GM23338 (cell line): Measurements from ENCODE around the gene IL18R1. TPM values are rescaled to one million over a fixed set of nuclear protein-coding genes. Genes with fewer than 3 reads are reported as not detected.

Experiments
- ATAC-seq: fragments of 200-7000 bp; cut with Tn5 transposase; 3 replicates; pipeline ENCODE4 v1.9.1; 2020
- DNase-seq: peaks from one replicate; pipeline ENCODE4 v3.0.0-alpha.2; 2015; ENCODE audit warnings: low spot score
- H2AFZ ChIP-seq: fragments of 200-600 bp; sonication (generic); 2 replicates; pipeline ENCODE4 v1.8.0; 2016; ENCODE audit warnings: antibody characterized with exemption, mild to moderate bottlenecking, moderate library complexity
- H3F3A ChIP-seq: fragments of 200-600 bp; sonication (generic); replicated peaks from 2 replicates; pipeline ENCODE4 v1.8.0; 2017; ENCODE audit warnings: antibody characterized with exemption, mixed run types, low read depth
- H3K27ac ChIP-seq: fragments of 200-600 bp; sonication (generic); 2 replicates; pipeline ENCODE4 v1.6.1; 2016; ENCODE audit warnings: low read depth
- H3K27me3 ChIP-seq: fragments of 200-600 bp; sonication (generic); 2 replicates; pipeline ENCODE4 v1.8.0; 2016; ENCODE audit warnings: mild to moderate bottlenecking, mixed run types, moderate library complexity; ENCODE audit not compliant: insufficient read depth
- H3K36me3 ChIP-seq: fragments of 200-600 bp; sonication (generic); 2 replicates; pipeline ENCODE4 v1.8.0; 2016; ENCODE audit warnings: mild to moderate bottlenecking; ENCODE audit not compliant: insufficient read depth
- H3K4me1 ChIP-seq: fragments of 200-600 bp; sonication (generic); 2 replicates; pipeline ENCODE4 v1.8.0; 2016; ENCODE audit warnings: mild to moderate bottlenecking, moderate library complexity; ENCODE audit not compliant: insufficient read depth
- H3K4me2 ChIP-seq: fragments of 200-600 bp; sonication (generic); 2 replicates; pipeline ENCODE4 v1.7.1; 2017; ENCODE audit warnings: mixed run types
- H3K4me3 ChIP-seq: fragments of 200-600 bp; sonication (generic); 2 replicates; pipeline ENCODE4 v1.6.1; 2016; ENCODE audit warnings: mixed run types
- H3K79me2 ChIP-seq: fragments of 200-600 bp; sonication (generic); replicated peaks from 2 replicates; pipeline ENCODE4 v1.8.0; 2017; ENCODE audit warnings: mild to moderate bottlenecking; ENCODE audit not compliant: insufficient read depth
- H3K9me2 ChIP-seq: fragments of 200-600 bp; sonication (generic); 2 replicates; pipeline ENCODE4 v1.8.0; 2017; ENCODE audit not compliant: insufficient read depth
- H4K20me1 ChIP-seq: fragments of 200-600 bp; sonication (generic); replicated peaks from 2 replicates; pipeline ENCODE4 v1.8.0; 2017; ENCODE audit warnings: mild to moderate bottlenecking; ENCODE audit not compliant: insufficient read depth
- H3K27ac Mint-ChIP-seq: 2 replicates; pipeline ENCODE4 v1.8.0; 2020; ENCODE audit warnings: inconsistent platforms, mild to moderate bottlenecking, moderate library complexity, mixed read lengths
- H3K27me3 Mint-ChIP-seq: 3 replicates; pipeline ENCODE4 v1.8.0; 2022; ENCODE audit warnings: low read depth, mild to moderate bottlenecking, moderate library complexity, mixed read lengths, inconsistent platforms; ENCODE audit not compliant: insufficient read depth, poor library complexity
- H3K36me3 Mint-ChIP-seq: 3 replicates; pipeline ENCODE4 v1.8.0; 2021; ENCODE audit warnings: low read depth, mild to moderate bottlenecking, inconsistent platforms, moderate library complexity, mixed read lengths
- H3K4me1 Mint-ChIP-seq: 3 replicates; pipeline ENCODE4 v1.8.0; 2020; ENCODE audit warnings: mild to moderate bottlenecking, inconsistent platforms, mixed read lengths
- H3K4me3 Mint-ChIP-seq: 3 replicates; pipeline ENCODE4 v1.8.0; 2021; ENCODE audit warnings: moderate library complexity, mild to moderate bottlenecking, inconsistent platforms, mixed read lengths
- H3K9me3 Mint-ChIP-seq: 3 replicates; pipeline ENCODE4 v1.8.0; 2020; ENCODE audit warnings: moderate library complexity, mild to moderate bottlenecking, inconsistent platforms, mixed read lengths
- CREB1 ChIP-seq: fragments of 250-450 bp; sonication (Bioruptor Pico); IDR thresholded peaks from 2 replicates; pipeline ENCODE4 v1.5.0; 2020; ENCODE audit warnings: low read depth, mild to moderate bottlenecking, moderate library complexity
- EZH2phosphoT487 ChIP-seq: fragments of 200-600 bp; sonication (generic); IDR thresholded peaks from one replicate; pipeline ENCODE4 v1.8.1; 2018; ENCODE audit warnings: antibody characterized with exemption; ENCODE audit not compliant: unreplicated experiment
- JUNB ChIP-seq: IDR thresholded peaks from one replicate; pipeline ENCODE4 v1.6.1; 2016; ENCODE audit warnings: antibody characterized with exemption; ENCODE audit not compliant: unreplicated experiment
- NANOG ChIP-seq: IDR thresholded peaks from 2 replicates; pipeline ENCODE4 v1.6.1; 2016; ENCODE audit warnings: antibody characterized with exemption, borderline replicate concordance
- POLR2AphosphoS5 ChIP-seq: IDR thresholded peaks from 2 replicates; pipeline ENCODE4 v1.6.1; 2016; ENCODE audit warnings: antibody characterized with exemption, low read depth
- STAT1 ChIP-seq: IDR thresholded peaks from one replicate; pipeline ENCODE4 v1.6.1; 2016; ENCODE audit warnings: antibody characterized with exemption; ENCODE audit not compliant: unreplicated experiment
- ZNF114 ChIP-seq: fragments of 250-450 bp; sonication (Bioruptor Pico); IDR thresholded peaks from 2 replicates; pipeline ENCODE4 v1.5.0; 2020; ENCODE audit warnings: mild to moderate bottlenecking, moderate library complexity
- ZNF331 ChIP-seq: fragments of 250-450 bp; sonication (Bioruptor Pico); IDR thresholded peaks from 2 replicates; pipeline ENCODE4 v1.5.0; 2020; ENCODE audit warnings: low read depth, mild to moderate bottlenecking, moderate library complexity
- polyA plus RNA-seq: library from polyadenylated mRNA; unstranded; fragments of >200 nt; fragmentation: Nextera tagmentation; extraction: Ambion mirVana; gene quantifications from 2 replicates; pipeline ENCODE4 v1.2.1, GENCODE V29; 2016
- total RNA-seq: library from RNA; depleted of rRNA; stranded (reverse); fragments of >200 nt; shearing (Covaris generic); gene quantifications from 2 replicates; pipeline ENCODE4 v1.2.3, GENCODE V29; 2014
- TF ChIP-seq, protein P1 (sequence below): IDR thresholded peaks from one replicate; pipeline ENCODE4 v1.6.1; 2018; ENCODE audit warnings: antibody characterized with exemption; ENCODE audit not compliant: unreplicated experiment
- TF ChIP-seq, protein P2 (sequence below), 2 experiments: fragments of 200-600 bp in 1 of 2; sonication (generic) in 1 of 2; conservative IDR thresholded peaks; 2 replicates each; pipeline versions ENCODE4 v1.5.1 to v1.6.1; 2016 to 2017; ENCODE audit warnings: antibody characterized with exemption in 2 of 2, low read depth in 2 of 2, mild to moderate bottlenecking in 2 of 2, moderate library complexity in 1 of 2

IL18R1 gene
- total and polyA plus RNA-seq, 2 experiments from 2014 or later: 0.17 to 0.39 TPM

DNA sequence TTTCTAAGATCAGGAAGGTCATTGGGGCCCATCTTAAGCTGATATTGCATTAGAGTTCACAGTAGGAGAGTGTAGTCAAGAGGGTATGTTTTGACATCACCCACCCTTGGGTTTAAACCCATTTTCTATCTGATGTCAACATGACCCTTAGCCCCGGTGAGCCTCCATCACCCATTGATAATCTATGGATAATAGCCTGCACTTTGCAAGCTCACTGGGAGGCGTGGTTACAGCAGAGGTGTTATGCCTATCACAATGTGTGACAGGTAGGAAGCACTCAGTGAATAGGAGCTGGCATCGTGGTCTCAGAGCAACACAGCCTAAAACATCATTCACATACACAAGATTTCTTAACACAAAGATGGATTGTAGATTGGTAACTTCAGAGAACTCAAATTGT is 88.6 kb downstream of the IL18R1 start:
- H4K20me1 ChIP-seq: no peaks in the 10 kb centered on the region
- Mint-ChIP-seq H3K4me1 (no peaks in the 10 kb centered on the region), H3K27ac (no peak overlapping the region), H3K4me3 (no peak overlapping the region), H3K9me3 (no peaks in the 10 kb centered on the region; the same call in 2 of the 3 replicates), H3K36me3 (no peaks in the 10 kb centered on the region), H3K27me3 (no peaks in the 10 kb centered on the region)
- H3K27me3 ChIP-seq: no peaks in the 10 kb centered on the region
- H3K27ac ChIP-seq: no peak overlapping the region
- DNase-seq (no peak), ATAC-seq (no peak)
- no peak for TF ChIP-seq NANOG
- no peak for TF ChIP-seq EZH2phosphoT487
- TF ChIP-seq ZNF331 (CRISPR knock-in tag): no peak
- TF ChIP-seq POLR2AphosphoS5: no peak
- TF ChIP-seq, protein P1, sequence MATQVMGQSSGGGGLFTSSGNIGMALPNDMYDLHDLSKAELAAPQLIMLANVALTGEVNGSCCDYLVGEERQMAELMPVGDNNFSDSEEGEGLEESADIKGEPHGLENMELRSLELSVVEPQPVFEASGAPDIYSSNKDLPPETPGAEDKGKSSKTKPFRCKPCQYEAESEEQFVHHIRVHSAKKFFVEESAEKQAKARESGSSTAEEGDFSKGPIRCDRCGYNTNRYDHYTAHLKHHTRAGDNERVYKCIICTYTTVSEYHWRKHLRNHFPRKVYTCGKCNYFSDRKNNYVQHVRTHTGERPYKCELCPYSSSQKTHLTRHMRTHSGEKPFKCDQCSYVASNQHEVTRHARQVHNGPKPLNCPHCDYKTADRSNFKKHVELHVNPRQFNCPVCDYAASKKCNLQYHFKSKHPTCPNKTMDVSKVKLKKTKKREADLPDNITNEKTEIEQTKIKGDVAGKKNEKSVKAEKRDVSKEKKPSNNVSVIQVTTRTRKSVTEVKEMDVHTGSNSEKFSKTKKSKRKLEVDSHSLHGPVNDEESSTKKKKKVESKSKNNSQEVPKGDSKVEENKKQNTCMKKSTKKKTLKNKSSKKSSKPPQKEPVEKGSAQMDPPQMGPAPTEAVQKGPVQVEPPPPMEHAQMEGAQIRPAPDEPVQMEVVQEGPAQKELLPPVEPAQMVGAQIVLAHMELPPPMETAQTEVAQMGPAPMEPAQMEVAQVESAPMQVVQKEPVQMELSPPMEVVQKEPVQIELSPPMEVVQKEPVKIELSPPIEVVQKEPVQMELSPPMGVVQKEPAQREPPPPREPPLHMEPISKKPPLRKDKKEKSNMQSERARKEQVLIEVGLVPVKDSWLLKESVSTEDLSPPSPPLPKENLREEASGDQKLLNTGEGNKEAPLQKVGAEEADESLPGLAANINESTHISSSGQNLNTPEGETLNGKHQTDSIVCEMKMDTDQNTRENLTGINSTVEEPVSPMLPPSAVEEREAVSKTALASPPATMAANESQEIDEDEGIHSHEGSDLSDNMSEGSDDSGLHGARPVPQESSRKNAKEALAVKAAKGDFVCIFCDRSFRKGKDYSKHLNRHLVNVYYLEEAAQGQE: no peak
- no peak for TF ChIP-seq CREB1 (CRISPR knock-in tag)
- no peak for TF ChIP-seq ZNF114
- TF ChIP-seq JUNB: no peak
- TF ChIP-seq, protein P2, sequence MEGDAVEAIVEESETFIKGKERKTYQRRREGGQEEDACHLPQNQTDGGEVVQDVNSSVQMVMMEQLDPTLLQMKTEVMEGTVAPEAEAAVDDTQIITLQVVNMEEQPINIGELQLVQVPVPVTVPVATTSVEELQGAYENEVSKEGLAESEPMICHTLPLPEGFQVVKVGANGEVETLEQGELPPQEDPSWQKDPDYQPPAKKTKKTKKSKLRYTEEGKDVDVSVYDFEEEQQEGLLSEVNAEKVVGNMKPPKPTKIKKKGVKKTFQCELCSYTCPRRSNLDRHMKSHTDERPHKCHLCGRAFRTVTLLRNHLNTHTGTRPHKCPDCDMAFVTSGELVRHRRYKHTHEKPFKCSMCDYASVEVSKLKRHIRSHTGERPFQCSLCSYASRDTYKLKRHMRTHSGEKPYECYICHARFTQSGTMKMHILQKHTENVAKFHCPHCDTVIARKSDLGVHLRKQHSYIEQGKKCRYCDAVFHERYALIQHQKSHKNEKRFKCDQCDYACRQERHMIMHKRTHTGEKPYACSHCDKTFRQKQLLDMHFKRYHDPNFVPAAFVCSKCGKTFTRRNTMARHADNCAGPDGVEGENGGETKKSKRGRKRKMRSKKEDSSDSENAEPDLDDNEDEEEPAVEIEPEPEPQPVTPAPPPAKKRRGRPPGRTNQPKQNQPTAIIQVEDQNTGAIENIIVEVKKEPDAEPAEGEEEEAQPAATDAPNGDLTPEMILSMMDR (conservative IDR thresholded peaks at IDR 0.05; ENCODE audit: low read depth in 2 of 2): no peak
- H3K4me3 ChIP-seq: no peak overlapping the region
- H3K36me3 ChIP-seq: no peaks in the 10 kb centered on the region
- H3F3A ChIP-seq: no peaks in the 10 kb centered on the region
- 0 out of 2 replicates have a peak, but pooled peaks cover 5% of the 10 kb centered on the region for H3K9me2 ChIP-seq
- H3K4me1 ChIP-seq: no peaks in the 10 kb centered on the region
- no peak overlapping the region for H3K4me2 ChIP-seq
- H2AFZ ChIP-seq: no peak overlapping the region
- H3K79me2 ChIP-seq: no peaks in the 10 kb centered on the region

DNA sequence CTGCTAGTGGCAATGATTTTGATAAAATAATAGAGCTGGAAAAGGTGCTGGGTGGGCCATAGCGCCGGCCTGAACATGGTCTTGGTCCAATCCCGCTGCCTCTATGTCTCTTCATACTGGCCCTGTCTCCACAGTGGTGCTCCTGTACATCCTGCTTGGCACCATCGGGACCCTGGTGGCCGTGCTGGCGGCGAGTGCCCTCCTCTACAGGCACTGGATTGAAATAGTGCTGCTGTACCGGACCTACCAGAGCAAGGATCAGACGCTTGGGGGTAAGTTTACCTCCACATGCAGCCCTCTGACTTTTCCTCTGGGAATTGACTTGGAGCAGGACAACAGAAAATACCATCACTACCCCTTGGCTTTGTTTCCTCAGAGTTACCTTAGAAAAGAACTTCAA is 91.3 kb downstream of the IL18R1 start:
- Histone ChIP-seq H3K4me3 (no peak overlapping the region), H3K9me2 (no peaks in the 10 kb centered on the region), H3K79me2 (no peaks in the 10 kb centered on the region), H3K27me3 (no peaks in the 10 kb centered on the region), H4K20me1 (no peaks in the 10 kb centered on the region), H3K36me3 (no peaks in the 10 kb centered on the region), H2AFZ (no peak overlapping the region), H3K4me1 (no peaks in the 10 kb centered on the region), H3F3A (no peaks in the 10 kb centered on the region), H3K27ac (no peak overlapping the region), H3K4me2 (no peak overlapping the region)
- DNase-seq (no peak), ATAC-seq (no peak)
- Mint-ChIP-seq H3K9me3 (no peaks in the 10 kb centered on the region; the same call in 2 of the 3 replicates), H3K4me3 (no peak overlapping the region), H3K4me1 (no peaks in the 10 kb centered on the region), H3K27me3 (no peaks in the 10 kb centered on the region), H3K36me3 (no peaks in the 10 kb centered on the region), H3K27ac (no peak overlapping the region)
- TF ChIP-seq, protein P2 (conservative IDR thresholded peaks at IDR 0.05; ENCODE audit: low read depth in 2 of 2): no peak
- no peak for TF ChIP-seq EZH2phosphoT487
- TF ChIP-seq, protein P1: no peak
- TF ChIP-seq CREB1 (CRISPR knock-in tag): no peak
- no peak for TF ChIP-seq ZNF331 (CRISPR knock-in tag)
- no peak for TF ChIP-seq POLR2AphosphoS5
- TF ChIP-seq STAT1: no peak
- no peak for TF ChIP-seq ZNF114
